Liver (tissue), 9 donors: Measurements from ENCODE around the gene AKAP11. TPM values are rescaled to one million over a fixed set of nuclear protein-coding genes. Genes with fewer than 3 reads are reported as not detected.

Experiments
- DNase-seq: peaks from one replicate; pipeline ENCODE4 v3.0.0-alpha.2; 2017; ENCODE audit warnings: low spot score
- H3K27ac ChIP-seq, 2 donors: one replicate each; pipeline ENCODE4 v1.7.0; 2013; ENCODE audit warnings: inconsistent platforms in 2 of 2, low read length in 2 of 2, control low read depth in 1 of 2, low read depth in 1 of 2, mild to moderate bottlenecking in 1 of 2
- H3K27me3 ChIP-seq, 4 donors: one replicate each; pipeline versions ENCODE4 v1.6.1 to v1.7.0; 2013; ENCODE audit warnings: low read length in 3 of 4, inconsistent platforms in 1 of 4, mild to moderate bottlenecking in 1 of 4, moderate library complexity in 1 of 4; ENCODE audit not compliant: control insufficient read depth in 4 of 4, insufficient read depth in 4 of 4
- H3K36me3 ChIP-seq, 4 donors: one replicate each; pipeline versions ENCODE4 v1.6.1 to v1.7.0; 2013; ENCODE audit warnings: low read length in 3 of 4, mild to moderate bottlenecking in 3 of 4, low read depth in 1 of 4, moderate library complexity in 1 of 4; ENCODE audit not compliant: control insufficient read depth in 4 of 4, insufficient read depth in 3 of 4
- H3K4me1 ChIP-seq, 4 donors: one replicate each; pipeline versions ENCODE4 v1.6.1 to v1.7.0; 2013; ENCODE audit warnings: low read length in 3 of 4, mild to moderate bottlenecking in 3 of 4, moderate library complexity in 1 of 4; ENCODE audit not compliant: control insufficient read depth in 4 of 4, insufficient read depth in 4 of 4
- H3K4me3 ChIP-seq, 3 donors: one replicate each; pipeline versions ENCODE4 v1.6.1 to v1.7.0; 2013; ENCODE audit warnings: low read length in 3 of 3, control low read depth in 1 of 3, low read depth in 1 of 3, mild to moderate bottlenecking in 1 of 3
- H3K9ac ChIP-seq, 2 donors: one replicate each; pipeline ENCODE4 v1.7.0; 2013; ENCODE audit warnings: low read length in 2 of 2, mild to moderate bottlenecking in 2 of 2, moderate library complexity in 2 of 2, control low read depth in 1 of 2, low read depth in 1 of 2
- H3K9me3 ChIP-seq, 4 donors: one replicate each; pipeline versions ENCODE4 v1.6.1 to v1.7.0; 2013; ENCODE audit warnings: low read length in 3 of 4; ENCODE audit not compliant: control insufficient read depth in 4 of 4
- EGR1 ChIP-seq, 2 donors: IDR thresholded peaks; 2 replicates each; pipeline ENCODE4 v1.6.1; 2016 to 2018; ENCODE audit warnings: antibody characterized with exemption in 2 of 2, low read depth in 2 of 2
- FOXA1 ChIP-seq: IDR thresholded peaks from 2 replicates; pipeline ENCODE4 v1.6.1; 2016; ENCODE audit warnings: antibody characterized with exemption
- FOXA2 ChIP-seq: IDR thresholded peaks from 2 replicates; pipeline ENCODE4 v1.6.1; 2016; ENCODE audit warnings: antibody characterized with exemption
- GABPA ChIP-seq, 2 donors: IDR thresholded peaks in 1 of 2; conservative IDR thresholded peaks in 1 of 2; 2 replicates each; pipeline ENCODE4 v1.6.1; 2016; ENCODE audit warnings: antibody characterized with exemption in 2 of 2, mild to moderate bottlenecking in 1 of 2, moderate library complexity in 1 of 2
- HNF4A ChIP-seq, 2 donors: conservative IDR thresholded peaks; 2 replicates each; pipeline ENCODE4 v1.6.1; 2016; ENCODE audit warnings: antibody characterized with exemption in 2 of 2, mild to moderate bottlenecking in 2 of 2
- JUND ChIP-seq, 2 donors: IDR thresholded peaks; 2 replicates each; pipeline ENCODE4 v1.6.1; 2016; ENCODE audit warnings: antibody characterized with exemption in 2 of 2
- NR2F2 ChIP-seq: IDR thresholded peaks from 2 replicates; pipeline ENCODE4 v1.6.1; 2016; ENCODE audit warnings: antibody characterized with exemption
- RXRA ChIP-seq, 2 donors: IDR thresholded peaks; 2 replicates each; pipeline ENCODE4 v1.6.1; 2017 to 2018; ENCODE audit warnings: antibody characterized with exemption in 2 of 2, mild to moderate bottlenecking in 1 of 2
- SP1 ChIP-seq: IDR thresholded peaks from 2 replicates; pipeline ENCODE4 v1.6.1; 2018; ENCODE audit warnings: antibody characterized with exemption, mild to moderate bottlenecking
- TAF1 ChIP-seq: conservative IDR thresholded peaks from 2 replicates; pipeline ENCODE4 v1.6.1; 2016; ENCODE audit warnings: antibody characterized with exemption, mild to moderate bottlenecking
- YY1 ChIP-seq: IDR thresholded peaks from 2 replicates; pipeline ENCODE4 v1.6.1; 2016; ENCODE audit warnings: antibody characterized with exemption, mild to moderate bottlenecking
- WGBS: extraction: QIAGEN DNeasy Blood & Tissue Kit; methylation state at CpG from one replicate; pipeline ENCODE4 v1.1.7; 2013; 5-methylcytosine and 5-hydroxymethylcytosine counted together
- polyA plus RNA-seq, 2 donors: library from polyadenylated mRNA; stranded (reverse) in 1 of 2; unstranded in 1 of 2; fragments of 200-250 nt in 1 of 2; fragments of >200 nt in 1 of 2; fragmentation: Nextera tagmentation in 1 of 2; extraction: Ambion mirVana in 1 of 2; gene quantifications; one replicate each; pipeline versions ENCODE4 v1.2.1 to v1.2.3, GENCODE V29; 2013 to 2015
- total RNA-seq, 2 donors: library from RNA; depleted of rRNA; stranded (reverse); fragments of >200 nt; gene quantifications; one replicate each; pipeline ENCODE4 v1.2.3, GENCODE V29; 2014
- TF ChIP-seq, protein P1 (sequence below): fragments of 150-350 bp; IDR thresholded peaks from 2 replicates; pipeline ENCODE4 v1.5.1; 2017; ENCODE audit warnings: improper control_type of control experiment, low read depth, low read length; ENCODE audit not compliant: missing input control
- TF ChIP-seq, protein P2 (sequence below): IDR thresholded peaks from 2 replicates; pipeline ENCODE4 v1.6.1; 2016; ENCODE audit warnings: antibody characterized with exemption
- TF ChIP-seq, protein P3 (sequence below): IDR thresholded peaks from 2 replicates; pipeline ENCODE4 v1.6.1; 2016; ENCODE audit warnings: antibody characterized with exemption, mild to moderate bottlenecking
- TF ChIP-seq, protein P4 (sequence below): IDR thresholded peaks from 2 replicates; pipeline ENCODE4 v1.6.1; 2016; ENCODE audit warnings: antibody characterized with exemption
- TF ChIP-seq, protein P5 (sequence below): IDR thresholded peaks from 2 replicates; pipeline ENCODE4 v1.6.1; 2016; ENCODE audit warnings: antibody characterized with exemption
- donor health status: healthy.
- donor health status: healthy.
- donor health status: healthy.
- donor health status: healthy.
- donor health status: healthy.

AKAP11 gene
- total and polyA plus RNA-seq, 4 donors: 2.5 to 12.0 (median 7.3) TPM

DNA sequence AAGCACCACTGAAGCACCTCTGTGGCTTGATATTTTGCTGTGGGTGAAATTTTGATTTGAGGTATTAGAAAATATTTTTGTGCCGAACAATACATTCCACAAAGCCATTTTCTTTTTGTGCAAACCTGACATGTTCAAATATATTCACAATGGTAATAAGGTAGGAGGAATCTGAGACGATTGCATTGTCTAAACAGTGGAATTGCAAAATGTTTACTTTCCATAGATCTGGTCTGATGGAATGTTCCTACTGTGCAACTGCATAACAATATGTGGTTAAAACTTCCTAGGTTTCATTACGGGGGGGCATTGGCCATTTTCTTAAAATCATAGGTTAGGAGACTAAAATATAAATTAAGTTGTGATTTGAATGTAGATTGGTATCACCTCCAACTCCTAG lies 42.7 kb upstream of the AKAP11 start:
- DNase-seq: no peak
- Histone ChIP-seq H3K27ac (no peak overlapping the region), H3K4me1 (no peaks in the 10 kb centered on the region), H3K36me3 (no peaks in the 10 kb centered on the region), H3K27me3 (no peaks in the 10 kb centered on the region), H3K4me3 (no peak overlapping the region), H3K9ac (no peak overlapping the region), H3K9me3 (no peaks in the 10 kb centered on the region)
- no peak for TF ChIP-seq EGR1 (IDR thresholded peaks at IDR 0.05; ENCODE audit: low read depth in 2 of 2)
- no peak for TF ChIP-seq JUND (IDR thresholded peaks at IDR 0.05)
- no peak for TF ChIP-seq YY1
- no peak for TF ChIP-seq SP1
- no peak for TF ChIP-seq NR2F2
- TF ChIP-seq FOXA2: no peak
- 82% methylated on average over 3 of the region's 3 CpGs for WGBS

DNA sequence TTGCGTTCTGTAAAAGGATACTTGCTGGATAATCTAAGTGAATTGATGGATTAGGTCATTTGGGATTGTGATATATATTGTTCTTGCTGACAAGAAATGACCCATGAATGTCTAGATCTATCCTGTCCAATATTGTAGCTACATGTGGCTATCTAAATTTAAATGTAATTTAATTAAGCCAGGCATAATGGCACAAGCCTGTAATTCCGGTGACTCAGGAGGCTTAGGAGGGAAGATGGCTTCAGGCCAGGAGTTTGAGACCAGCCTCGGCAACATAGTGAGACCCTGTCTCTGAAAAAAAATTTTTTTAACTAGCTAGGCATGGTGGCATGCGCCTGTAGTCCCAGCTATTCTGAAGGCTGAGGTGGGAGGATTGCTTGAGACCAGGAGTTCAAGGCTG lies 39.3 kb upstream of the AKAP11 start:
- TF ChIP-seq, protein P1, sequence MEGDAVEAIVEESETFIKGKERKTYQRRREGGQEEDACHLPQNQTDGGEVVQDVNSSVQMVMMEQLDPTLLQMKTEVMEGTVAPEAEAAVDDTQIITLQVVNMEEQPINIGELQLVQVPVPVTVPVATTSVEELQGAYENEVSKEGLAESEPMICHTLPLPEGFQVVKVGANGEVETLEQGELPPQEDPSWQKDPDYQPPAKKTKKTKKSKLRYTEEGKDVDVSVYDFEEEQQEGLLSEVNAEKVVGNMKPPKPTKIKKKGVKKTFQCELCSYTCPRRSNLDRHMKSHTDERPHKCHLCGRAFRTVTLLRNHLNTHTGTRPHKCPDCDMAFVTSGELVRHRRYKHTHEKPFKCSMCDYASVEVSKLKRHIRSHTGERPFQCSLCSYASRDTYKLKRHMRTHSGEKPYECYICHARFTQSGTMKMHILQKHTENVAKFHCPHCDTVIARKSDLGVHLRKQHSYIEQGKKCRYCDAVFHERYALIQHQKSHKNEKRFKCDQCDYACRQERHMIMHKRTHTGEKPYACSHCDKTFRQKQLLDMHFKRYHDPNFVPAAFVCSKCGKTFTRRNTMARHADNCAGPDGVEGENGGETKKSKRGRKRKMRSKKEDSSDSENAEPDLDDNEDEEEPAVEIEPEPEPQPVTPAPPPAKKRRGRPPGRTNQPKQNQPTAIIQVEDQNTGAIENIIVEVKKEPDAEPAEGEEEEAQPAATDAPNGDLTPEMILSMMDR: no peak
- TF ChIP-seq FOXA1 (no peak), GABPA (IDR thresholded peaks at IDR 0.05 in 1 of 2, conservative IDR thresholded peaks at IDR 0.05 in 1 of 2) (no peak), RXRA (IDR thresholded peaks at IDR 0.05) (no peak)
- DNase-seq: no peak
- no peaks in the 10 kb centered on the region for H3K4me1 ChIP-seq
- WGBS: 98% methylated on average over 4 of the region's 4 CpGs
- H3K9me3 ChIP-seq: no peaks in the 10 kb centered on the region
- no peak overlapping the region for H3K9ac ChIP-seq
- H3K4me3 ChIP-seq: no peak overlapping the region
- no peaks in the 10 kb centered on the region for H3K27me3 ChIP-seq
- H3K27ac ChIP-seq: no peak overlapping the region
- no peaks in the 10 kb centered on the region for H3K36me3 ChIP-seq

DNA sequence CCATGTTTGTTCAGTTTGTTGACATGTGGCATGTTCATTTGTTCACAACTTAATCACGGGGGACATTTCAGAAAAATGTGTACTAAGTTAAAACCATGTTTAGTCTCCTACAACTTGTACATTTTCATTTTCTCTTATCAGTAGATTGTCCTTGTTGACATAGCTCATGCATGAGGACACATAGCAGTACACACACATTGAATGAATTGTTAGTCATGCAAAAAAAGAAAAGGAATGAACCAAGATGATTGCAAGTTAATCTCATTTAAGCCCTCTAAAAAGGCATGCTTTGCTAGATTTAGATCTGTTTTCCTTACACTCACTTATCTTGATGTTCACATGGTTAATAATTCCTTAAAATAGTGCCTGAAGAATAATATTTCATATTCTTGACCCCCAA lies 38.2 kb upstream of the AKAP11 start:
- TF ChIP-seq TAF1 (no peak), FOXA1 (no peak), HNF4A (conservative IDR thresholded peaks at IDR 0.05) (no peak), RXRA (IDR thresholded peaks at IDR 0.05) (no peak), JUND (IDR thresholded peaks at IDR 0.05) (no peak), YY1 (no peak), GABPA (IDR thresholded peaks at IDR 0.05 in 1 of 2, conservative IDR thresholded peaks at IDR 0.05 in 1 of 2) (no peak), EGR1 (IDR thresholded peaks at IDR 0.05; ENCODE audit: low read depth in 2 of 2) (no peak), NR2F2 (no peak)
- TF ChIP-seq, protein P2, sequence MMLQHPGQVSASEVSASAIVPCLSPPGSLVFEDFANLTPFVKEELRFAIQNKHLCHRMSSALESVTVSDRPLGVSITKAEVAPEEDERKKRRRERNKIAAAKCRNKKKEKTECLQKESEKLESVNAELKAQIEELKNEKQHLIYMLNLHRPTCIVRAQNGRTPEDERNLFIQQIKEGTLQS: no peak
- TF ChIP-seq, protein P3, sequence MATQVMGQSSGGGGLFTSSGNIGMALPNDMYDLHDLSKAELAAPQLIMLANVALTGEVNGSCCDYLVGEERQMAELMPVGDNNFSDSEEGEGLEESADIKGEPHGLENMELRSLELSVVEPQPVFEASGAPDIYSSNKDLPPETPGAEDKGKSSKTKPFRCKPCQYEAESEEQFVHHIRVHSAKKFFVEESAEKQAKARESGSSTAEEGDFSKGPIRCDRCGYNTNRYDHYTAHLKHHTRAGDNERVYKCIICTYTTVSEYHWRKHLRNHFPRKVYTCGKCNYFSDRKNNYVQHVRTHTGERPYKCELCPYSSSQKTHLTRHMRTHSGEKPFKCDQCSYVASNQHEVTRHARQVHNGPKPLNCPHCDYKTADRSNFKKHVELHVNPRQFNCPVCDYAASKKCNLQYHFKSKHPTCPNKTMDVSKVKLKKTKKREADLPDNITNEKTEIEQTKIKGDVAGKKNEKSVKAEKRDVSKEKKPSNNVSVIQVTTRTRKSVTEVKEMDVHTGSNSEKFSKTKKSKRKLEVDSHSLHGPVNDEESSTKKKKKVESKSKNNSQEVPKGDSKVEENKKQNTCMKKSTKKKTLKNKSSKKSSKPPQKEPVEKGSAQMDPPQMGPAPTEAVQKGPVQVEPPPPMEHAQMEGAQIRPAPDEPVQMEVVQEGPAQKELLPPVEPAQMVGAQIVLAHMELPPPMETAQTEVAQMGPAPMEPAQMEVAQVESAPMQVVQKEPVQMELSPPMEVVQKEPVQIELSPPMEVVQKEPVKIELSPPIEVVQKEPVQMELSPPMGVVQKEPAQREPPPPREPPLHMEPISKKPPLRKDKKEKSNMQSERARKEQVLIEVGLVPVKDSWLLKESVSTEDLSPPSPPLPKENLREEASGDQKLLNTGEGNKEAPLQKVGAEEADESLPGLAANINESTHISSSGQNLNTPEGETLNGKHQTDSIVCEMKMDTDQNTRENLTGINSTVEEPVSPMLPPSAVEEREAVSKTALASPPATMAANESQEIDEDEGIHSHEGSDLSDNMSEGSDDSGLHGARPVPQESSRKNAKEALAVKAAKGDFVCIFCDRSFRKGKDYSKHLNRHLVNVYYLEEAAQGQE: no peak
- TF ChIP-seq, protein P4, sequence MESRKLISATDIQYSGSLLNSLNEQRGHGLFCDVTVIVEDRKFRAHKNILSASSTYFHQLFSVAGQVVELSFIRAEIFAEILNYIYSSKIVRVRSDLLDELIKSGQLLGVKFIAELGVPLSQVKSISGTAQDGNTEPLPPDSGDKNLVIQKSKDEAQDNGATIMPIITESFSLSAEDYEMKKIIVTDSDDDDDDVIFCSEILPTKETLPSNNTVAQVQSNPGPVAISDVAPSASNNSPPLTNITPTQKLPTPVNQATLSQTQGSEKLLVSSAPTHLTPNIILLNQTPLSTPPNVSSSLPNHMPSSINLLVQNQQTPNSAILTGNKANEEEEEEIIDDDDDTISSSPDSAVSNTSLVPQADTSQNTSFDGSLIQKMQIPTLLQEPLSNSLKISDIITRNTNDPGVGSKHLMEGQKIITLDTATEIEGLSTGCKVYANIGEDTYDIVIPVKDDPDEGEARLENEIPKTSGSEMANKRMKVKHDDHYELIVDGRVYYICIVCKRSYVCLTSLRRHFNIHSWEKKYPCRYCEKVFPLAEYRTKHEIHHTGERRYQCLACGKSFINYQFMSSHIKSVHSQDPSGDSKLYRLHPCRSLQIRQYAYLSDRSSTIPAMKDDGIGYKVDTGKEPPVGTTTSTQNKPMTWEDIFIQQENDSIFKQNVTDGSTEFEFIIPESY: no peak
- TF ChIP-seq, protein P5, sequence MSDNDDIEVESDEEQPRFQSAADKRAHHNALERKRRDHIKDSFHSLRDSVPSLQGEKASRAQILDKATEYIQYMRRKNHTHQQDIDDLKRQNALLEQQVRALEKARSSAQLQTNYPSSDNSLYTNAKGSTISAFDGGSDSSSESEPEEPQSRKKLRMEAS: no peak
- WGBS: 58% methylated on average over 1 of the region's 1 CpG
- Histone ChIP-seq H3K4me1 (no peaks in the 10 kb centered on the region), H3K9me3 (no peaks in the 10 kb centered on the region), H3K36me3 (no peaks in the 10 kb centered on the region), H3K27me3 (no peaks in the 10 kb centered on the region), H3K9ac (no peak overlapping the region), H3K27ac (no peak overlapping the region), H3K4me3 (no peak overlapping the region)
- DNase-seq: no peak
